Activated T-cell treated with anti-CD3 and anti-CD28 coated beads, Interleukin-2, amount 50 U/mL, for 48 hours (primary cell): ENCODE data around the gene DDX5.

Source experiments
- DNase-seq, 2 experiments: peaks; one replicate each; pipeline ENCODE4 v3.0.0-alpha.2; 2020

DDX5 gene

DNA sequence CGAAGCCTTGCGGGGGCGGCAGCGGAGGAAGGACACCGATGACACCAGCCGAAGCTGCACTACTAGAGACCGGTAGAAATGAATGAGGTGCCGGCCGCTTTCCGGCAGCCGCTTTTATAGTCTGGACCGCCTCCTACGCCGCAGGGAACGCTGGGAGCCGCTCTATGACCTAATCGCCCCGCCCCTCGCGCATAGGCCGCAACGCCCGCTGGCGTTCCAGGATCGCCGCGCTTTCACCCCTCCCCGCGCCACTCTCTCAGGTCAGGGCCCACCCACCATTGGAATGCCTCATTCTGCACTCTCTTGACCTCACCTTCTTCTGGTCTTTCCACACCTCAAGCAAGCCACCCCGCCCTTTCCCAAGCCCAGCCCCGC lies at the start of gene DDX5:
DDX5 (minus strand) TSS at position 89 of the 375 bp plus-strand sequence. CDS start 170 bp downstream, outside the sequence.
- DNase-seq: peak; percentile 98 to 99

DNA sequence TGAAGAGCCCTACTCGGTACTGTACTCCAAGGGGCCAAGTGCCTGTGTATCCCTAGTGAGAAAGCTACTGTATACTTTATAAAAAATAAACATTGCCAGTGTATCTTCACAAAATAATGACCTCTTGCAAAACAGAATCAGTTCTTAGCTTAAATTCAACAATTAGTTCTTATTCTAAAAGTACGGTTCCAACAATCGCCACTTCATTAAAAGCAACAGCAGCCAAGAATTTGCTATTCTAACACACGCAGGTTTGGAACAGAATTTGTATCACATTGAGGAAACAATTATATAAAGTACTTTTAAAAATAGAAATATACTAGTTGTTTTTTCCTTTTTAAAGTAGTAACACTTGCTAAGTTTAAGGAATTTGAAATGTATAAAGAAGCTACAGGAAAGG lies 49.2 kb upstream of the DDX5 start:
- DNase-seq: no peak

DNA sequence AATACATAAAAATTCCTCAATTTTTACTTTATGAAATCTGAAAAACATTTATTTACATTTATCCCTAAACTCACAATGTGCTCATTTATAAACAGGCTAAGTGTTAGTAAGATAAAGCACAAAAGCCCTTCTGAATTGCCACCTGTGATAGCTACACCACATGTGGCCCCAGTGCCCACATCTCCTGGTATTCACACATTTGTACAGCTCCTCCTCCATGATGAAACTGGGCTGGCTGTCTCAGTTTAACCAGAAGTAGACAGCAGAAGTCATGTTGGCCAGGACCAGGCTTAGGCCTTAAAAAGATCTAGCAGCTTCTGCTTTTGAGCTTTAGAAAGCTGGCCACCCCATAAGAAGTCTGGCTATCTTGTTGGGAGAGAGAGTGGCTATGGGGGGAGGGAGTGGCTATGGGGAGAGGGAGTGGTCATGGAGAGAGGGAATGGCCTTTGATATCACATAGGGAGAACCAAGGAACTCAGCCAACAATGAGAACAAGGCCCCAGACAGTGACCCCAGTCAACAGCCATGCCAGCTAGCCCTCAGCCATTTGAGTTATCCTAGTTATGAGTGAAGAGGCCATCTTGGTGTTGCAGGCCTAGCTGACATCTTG lies 48.0 kb upstream of the DDX5 start:
- DNase-seq: no peak

DNA sequence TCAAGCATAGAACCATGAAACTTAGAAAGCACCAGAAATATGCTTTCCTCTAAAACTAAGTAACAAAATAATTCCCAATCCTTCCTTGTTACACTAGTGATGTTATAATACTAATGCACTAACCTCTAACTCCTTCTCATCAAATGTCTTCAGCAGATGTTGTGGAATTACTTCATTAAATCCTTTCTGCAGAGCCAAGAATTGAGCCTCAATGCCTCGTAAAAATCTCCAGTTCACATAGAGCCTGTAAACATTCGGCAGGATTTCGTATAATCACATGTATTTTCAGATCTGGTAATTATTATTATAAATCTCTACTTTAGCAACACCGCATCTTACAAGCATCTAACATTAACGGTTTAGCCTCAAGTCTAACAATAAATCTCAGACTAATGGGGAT lies 45.4 kb upstream of the DDX5 start:
- DNase-seq: no peak

DNA sequence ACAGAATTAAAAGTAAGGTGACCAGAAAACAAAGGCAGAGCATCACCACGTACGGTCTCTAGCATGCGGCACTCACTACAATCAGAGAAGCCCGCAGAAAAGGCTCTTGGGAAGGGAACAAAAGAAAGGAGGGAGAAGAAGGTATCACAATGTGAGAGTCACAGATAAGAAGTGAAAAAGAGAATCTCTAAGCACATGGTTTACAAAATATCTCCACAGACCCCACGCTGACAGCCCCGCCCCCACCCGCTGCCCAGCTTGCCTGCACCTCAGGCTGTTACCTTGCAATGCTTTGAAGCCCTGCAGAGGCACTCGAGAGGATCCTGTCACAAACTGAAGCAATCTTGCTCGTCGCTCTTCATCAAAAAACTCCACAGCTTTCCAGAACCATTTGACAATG lies 41.2 kb upstream of the DDX5 start:
- DNase-seq: no peak

DNA sequence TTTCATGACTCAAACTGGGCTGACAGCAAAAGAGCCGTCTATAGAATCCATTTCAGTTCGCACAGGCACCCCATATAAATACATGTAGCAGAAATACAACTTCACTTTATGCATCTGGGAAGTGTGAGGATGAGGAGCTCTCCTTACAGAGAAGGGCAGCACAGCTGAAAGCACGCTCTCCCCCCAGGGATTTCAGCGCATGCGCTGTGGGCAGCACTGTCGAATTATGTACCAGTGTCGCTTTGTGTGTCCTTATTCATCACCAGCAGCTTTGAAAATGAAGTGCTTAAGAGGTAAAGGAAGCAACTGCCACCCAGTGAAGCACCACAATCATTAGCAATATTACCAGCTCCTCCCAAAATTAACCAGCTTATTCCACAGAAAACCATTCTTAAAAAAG lies 40.6 kb upstream of the DDX5 start:
- no peak for DNase-seq

DNA sequence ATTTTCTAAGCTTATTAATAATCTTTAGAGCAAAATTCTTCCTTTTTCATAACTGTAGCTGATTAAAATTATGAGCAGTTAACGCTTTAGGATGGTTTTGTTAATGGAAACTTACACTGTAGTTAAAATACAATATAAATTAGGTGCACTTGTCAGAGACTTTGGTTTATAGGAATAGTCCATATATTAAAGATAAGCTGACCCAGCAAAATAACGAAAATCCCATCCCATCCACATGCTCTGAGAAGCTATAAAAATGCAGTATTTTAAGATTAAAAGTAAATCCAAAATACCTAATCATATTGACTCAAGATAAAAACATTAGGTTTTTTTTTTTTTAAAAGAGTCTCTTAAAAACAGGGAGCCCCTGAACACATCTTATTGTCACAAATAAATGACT lies 38.7 kb upstream of the DDX5 start:
- DNase-seq: no peak

DNA sequence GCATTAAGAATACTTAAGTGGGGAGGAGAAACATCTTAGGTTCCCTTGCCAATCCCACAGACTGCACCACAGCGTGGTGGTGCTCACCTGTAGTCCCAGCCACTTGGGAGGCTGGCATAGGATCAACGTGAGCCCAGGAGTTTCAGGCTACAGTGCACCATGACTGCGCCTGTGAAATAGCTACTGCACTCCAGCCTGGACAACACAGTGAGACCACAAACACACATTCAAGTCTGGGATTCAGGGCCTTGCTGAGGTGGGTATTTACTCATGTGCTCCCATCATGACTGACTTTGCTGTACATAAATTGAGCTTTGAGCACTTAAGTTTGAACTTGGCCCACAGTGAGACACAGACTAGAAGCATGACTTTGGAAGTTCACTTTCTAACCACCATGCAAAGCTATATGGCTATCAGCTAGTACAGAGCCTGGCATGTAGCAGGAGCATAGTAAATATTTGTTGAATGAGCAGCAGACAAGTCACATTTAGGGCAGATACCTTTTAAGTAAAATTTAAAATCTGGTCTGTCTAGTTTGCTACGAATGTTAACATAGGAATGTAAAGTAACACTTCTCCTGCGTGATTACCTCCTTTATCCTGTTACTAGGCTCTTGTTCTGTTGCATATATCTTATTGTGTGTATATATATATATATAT lies 34.2 kb upstream of the DDX5 start:
- DNase-seq: no peak

DNA sequence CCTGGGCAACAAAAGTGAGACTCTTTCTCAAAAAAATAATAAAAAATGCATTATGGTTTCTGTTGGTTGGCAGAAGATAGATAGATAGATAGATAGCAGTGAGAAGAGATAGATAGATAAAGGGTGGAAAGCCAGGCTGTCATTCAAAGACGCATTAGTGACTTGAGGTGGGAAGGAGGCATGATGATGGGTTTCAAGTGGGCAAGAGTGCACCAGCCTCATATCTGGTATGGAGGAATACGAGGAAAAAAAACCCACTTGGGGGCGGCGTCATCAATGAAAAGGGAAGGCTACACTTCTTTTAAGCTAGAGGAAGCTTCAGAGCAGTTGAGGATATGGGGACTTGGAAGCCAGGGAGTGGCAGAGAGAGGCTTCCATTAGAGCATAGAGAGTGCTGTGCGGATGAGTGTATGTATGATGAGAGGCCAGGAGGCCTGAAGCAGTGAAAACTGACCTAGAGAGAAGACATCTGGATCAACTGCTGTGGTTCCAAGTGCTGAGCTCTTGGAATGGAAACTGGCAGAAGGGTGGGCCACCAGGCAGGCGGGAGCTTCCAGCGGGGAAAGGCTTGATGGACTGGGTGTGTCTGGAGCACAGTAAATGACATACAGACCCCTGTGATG lies 32.5 kb upstream of the DDX5 start:
- DNase-seq: no peak

DNA sequence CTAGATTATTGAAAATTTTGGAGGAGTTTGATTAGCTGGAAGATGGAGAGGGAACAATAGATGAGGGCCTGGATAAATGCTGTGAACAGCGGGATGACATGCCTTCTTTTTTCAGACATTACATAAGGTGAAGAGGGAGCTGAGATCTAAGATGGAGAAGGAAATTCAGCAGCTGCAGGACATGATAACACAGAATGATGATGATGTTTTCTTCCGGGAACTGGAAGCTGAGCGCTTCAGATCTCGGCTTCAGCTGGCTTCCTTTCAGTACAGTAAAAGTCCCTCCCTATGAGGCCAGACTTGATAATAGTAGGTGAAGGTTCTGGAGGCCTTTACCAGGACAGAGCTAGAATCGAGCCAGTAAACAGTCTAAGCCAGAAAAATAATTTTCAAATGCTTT lies 31.4 kb upstream of the DDX5 start:
- no peak for DNase-seq

DNA sequence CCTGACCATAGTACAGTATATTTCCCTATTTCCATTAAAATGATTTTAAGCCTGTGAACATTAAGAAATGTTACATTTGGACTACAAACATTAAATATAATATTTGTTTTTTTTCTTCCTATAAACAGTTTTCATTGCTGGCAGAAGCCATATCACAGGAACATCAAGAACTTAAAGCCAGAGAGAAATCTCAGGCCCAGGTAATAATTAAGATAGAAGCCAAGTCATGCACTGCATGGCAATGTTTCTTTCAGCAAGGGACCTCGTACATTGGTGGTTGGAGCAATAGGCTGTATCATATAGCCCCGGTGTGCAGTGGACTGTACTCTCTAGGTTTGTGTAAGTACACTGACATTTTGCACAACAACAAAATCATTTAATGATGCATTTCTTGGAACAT lies 30.8 kb upstream of the DDX5 start:
- no peak for DNase-seq

DNA sequence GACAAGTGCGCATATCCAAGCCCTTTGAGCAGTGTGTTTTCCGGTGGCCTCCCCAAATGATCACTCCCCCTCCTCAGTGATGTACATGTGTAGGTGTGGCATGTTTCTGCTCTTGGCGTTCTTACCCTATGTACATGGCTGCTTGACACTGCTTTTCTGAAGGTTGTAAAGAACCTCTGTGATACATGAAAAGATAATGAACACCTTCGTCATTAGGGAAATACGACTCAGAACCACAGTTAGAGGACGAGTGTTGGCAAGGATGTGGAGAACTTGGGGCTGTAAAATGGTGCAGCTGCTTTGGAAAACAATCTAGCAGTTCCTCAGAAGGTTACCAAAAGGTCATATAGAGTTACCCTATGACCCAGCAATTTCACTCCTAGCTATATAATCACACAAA lies 29.3 kb upstream of the DDX5 start:
- DNase-seq: no peak

DNA sequence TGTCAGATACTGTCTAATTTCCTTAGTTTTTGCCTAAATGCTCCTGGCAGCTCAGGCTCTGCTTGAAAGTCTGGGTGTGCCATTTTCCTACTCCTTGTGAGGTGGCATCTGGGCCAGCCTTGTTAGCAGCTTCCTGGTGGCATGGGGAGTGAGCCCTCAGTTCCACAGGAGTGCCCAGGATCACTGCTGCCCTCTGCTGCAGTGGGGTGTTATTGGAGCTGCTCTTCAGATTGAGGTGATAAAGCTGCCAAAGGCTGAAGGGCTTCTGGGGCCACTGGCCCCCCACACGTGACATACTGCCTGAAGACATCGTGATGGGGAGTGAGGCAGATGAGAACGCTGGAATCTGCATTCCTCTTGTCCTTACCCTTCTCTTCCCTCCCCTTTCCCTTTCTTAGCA lies 28.1 kb upstream of the DDX5 start:
- peak in 1 of 2 experiments; percentile 28 for DNase-seq

DNA sequence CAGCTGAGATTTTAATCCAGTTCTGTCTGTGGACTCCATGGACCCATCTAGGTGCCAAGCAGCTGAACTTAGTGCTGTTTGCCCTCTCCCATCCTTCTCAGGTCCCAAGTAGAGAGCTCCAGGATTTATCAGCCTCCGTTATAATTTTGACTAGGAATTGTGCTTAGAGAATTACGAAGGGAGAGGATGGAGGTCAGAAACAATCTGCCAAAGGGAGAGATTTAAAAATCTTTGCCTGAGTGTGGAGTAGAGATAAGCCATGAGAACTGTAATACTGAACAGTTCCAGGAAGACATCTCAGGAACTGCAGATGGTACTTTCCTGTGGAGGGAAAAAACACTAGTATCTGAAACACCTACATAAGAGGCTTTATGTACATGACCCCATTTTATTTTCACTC lies 27.7 kb upstream of the DDX5 start:
- no peak for DNase-seq

DNA sequence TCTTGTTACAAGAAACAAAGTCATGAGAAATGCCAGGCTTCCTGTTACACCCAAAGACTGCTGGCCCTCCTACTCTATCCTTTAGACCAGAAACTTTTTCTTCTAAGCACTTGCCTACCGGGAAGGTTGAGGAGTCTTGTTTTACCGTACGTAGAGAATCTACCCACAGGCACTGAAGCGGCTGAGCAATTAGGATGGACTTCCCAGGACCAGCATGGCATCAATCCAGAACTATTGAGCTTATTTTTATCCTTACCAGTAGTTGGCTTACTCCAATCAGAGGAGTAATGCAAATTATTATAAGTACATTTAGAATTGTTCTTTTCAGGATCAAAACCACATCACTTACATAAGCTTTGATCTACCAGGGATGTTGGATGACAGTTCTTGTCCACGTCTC lies 26.3 kb upstream of the DDX5 start:
- DNase-seq: no peak

DNA sequence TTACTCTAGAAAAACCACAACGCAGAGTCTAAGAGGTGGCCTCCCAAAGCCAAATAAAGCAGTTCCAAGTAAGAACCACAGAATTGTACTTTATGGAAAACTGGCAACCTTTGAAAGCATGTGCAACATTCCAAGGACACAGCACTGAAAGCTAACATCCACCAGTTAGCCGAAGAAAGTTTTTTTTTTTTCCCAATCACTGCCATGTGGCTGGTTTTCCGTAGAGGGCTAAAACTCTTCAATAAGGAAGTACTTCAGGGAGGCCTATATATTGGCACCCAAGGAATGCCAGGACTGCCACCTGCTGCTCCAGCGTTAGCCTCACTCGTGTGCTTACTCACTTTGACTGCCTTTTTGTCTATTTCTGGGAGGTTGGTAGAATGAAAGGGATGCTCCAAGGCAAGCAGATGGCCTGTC lies 25.9 kb upstream of the DDX5 start:
- DNase-seq: no peak

DNA sequence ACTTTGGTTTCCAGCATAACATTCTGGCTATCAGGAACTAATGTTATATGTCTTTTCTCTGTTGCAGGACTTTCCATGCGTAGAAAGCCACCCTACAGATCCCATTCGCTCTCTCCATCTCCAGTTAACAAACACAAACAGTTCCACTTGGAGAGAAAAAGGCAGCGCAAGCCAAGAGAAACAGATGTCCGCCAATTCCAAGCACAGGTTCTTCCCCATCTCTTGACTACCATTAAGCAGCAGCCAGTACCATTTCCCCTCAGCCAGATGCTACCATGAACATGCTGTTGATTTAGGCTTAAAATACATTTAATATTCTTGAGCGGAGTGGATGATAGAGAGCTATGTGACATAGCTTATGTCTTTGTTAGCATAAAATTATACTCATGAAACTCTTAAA lies 23.1 kb upstream of the DDX5 start:
- DNase-seq: no peak

DNA sequence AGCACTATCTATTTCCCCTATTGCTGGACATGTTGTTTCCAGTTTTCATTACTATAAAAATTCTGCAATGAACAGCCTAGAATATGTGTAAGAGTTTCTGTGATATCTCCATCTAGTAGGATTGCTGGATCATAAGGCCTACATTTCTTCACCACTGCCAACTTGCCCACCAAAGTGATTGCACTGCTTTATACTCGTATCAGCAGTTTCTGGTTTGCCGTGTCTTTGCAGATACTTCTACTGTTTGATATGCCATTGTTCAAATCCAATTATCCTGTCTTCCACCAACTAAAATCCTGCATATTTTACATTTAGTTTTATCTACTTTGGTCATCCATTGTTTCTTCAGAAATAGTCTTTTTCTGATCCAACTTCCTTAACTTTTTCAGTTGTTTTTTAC lies 21.8 kb upstream of the DDX5 start:
- no peak for DNase-seq

DNA sequence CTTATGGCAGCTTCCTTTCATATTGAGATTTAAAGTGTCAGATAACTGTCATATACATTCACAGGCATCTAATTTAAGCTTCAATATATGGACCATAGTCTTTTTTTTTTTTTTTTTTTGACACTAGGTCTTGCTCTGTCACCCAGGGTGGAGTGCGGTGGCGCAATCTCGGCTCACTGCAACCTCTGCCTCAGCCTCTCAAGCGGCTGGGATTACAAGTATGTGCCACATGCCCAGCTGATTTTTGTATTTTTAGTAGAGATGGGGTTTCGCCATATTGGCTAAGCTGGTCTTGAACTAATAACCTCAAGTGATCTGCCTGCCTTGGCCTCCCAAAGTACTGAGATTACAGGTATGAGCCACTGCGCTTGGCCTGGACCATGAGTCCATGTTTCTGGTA lies 14.3 kb upstream of the DDX5 start:
- no peak for DNase-seq

DNA sequence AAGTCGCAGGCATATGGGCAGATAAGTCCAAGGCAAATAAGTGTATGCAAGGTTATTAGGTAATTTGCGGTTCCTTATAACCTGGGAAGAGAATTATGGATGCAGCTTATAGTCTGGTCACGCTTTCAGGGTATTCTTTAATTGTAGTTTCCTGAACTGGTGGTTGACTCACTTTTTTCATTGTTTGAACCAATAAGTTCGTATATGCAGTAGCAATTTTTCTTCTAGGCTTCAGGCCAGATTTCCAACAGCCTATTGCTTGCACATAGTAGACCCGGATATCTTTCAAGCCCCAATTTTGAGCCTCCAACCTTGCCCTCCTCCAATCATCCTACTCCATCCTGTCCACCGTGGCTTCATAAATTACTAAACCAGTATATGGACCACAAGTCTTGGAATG lies 13.5 kb upstream of the DDX5 start:
- DNase-seq: no peak

DNA sequence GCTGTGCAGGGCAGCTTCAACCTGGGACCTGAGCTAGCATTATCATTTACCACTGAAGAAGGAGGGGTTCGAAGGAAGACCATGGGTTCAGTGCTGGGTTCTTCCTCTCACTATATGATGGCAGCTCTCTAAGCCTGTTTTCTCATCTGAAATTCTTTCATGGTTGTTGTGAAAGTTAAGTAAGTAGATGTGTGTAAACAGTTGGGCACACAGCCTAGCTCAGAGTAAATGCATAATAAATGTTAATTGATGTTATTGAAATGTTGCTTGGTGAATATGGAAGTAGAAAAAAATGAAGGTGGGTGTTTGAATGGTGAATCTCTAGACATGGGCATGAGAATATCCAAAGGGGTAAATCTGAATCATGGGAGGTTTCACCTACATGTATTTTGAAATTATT lies 9.7 kb upstream of the DDX5 start:
- DNase-seq: no peak

DNA sequence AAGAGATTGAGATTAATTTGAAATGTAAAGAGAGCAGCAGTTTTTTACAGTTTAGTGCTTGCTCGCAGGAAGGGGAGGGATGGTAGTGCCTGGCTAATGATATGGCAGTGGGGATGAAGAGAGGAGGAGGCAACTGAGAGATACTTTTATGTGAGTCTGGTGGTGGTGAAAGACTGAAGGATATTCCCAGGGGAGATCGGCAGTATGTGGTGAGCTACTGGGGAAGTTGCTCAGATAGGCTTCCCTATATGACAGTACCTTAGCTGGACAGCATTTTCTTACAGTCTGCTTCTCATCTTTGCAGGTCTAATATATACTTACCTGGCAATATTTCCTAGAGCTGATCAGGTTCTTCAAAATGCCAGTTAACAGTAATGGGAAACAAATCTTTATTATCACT lies 9.3 kb upstream of the DDX5 start:
- no peak for DNase-seq

DNA sequence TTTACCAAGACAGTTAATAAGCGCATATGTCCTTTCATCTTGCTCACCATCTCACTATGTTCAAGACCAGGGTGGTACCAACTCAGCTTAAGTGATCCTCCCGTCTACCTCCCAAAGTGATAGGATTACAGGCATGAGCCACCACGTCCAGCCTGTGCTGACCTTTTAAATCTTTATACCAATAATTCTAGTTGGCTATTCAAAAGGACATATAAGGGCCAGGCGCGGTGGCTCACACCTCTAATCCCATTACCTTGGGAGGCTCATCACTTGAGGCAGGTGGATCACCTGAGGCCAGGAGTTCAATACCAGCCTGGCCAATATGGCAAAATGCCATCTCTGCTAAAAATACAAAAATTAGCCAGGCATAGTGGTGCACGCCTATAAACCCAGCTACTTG lies 3.1 kb upstream of the DDX5 start:
- no peak for DNase-seq

DNA sequence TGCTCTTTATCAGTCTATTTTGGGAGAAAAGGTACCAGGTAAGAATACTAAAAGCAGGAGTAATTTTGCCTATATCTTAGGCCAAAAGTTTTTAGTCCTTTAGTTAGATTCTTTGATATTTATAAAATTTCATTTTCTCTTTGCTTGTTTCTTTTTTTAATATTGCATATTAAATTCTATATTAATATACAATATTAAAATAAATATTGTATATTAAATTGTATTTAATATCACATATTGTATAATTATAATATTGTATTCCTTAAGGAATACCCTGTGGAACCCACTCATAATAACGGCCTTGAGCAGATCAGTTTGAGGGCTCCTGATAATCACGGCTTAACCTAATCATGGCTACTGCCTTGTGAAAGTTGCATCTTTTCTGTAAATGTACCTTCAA lies 2.6 kb upstream of the DDX5 start:
- no peak for DNase-seq

DNA sequence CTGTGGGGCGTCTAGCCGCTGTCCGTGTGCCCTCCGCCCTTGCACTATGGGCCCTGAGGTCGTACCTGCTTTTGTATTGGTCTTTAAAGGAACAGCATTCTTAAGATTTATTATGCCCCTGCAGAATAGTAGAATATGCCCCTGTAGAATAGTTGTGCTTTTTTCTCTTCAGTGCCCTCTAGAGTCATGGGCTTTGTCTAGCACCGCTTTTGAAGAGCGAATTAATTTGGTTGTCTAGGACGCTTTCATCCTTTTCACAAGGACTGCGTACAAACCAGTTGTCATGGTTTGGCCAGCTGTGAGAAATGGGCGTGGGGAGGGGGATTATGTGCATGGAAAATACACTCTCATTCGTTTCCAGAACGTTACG lies 1.3 kb upstream of the DDX5 start:
- DNase-seq: peak in 1 of 2 experiments; percentile 41
